HG03066 (cell line): ENCODE results near the gene MYBPH.

ENCODE experiments used
- ATAC-seq: cut with Tn5 transposase; IDR thresholded peaks from one replicate; pipeline ENCODE4 v1.9.1; 2021; ENCODE audit warnings: low read depth; ENCODE audit not compliant: unreplicated experiment

MYBPH gene

DNA sequence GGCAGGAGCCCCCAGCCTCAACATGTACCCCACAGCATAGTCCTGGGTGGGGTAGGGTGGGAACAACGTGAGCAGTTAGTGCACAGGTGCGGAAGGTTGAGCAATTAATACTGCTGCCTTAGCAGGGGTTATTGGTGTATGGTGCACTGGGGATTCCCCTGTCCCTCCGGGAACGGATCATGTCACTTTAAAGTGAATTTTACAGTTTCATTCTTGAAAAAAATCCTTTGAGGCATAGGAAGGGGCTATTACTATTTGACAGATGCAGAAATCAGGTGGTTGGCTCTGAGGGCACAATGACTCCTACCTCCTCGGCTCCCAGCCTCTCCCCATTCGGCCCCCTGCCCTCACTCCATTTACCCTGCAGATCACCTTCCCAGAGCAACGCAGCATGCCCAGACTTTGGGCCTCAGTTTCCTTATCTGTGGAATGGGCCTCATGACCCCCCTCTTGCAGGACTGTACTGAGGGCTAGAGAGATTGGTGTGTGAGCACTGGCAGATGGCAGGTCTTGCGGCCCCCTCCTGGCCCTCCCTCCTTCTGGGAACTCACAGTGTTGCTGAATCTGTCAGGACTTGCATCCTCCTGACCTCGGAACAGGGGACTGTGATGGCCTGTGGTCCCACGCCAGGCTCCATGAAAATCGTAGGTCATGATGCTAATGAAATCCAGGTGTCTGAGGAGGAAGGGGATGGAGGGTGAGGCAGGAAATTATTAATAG is 5.1 kb upstream of the MYBPH start:
- ATAC-seq, result no peak

- no peak for ATAC-seq
Observed at GRCh38 chr1:203179667-203180005, 4.0 kb upstream of the MYBPH start.

GRCh38 chr1:203178821-203179666 is 3.4 kb upstream of the MYBPH start:
- no peak for ATAC-seq

GRCh38 chr1:203178083-203178482 is 2.5 kb upstream of the MYBPH start:
- no peak for ATAC-seq

- no peak for ATAC-seq
Observed at GRCh38 chr1:203177470-203178039, 1.9 kb upstream of the MYBPH start.

- no peak for ATAC-seq
Observed at GRCh38 chr1:203177036-203177405, 1.4 kb upstream of the MYBPH start.

DNA sequence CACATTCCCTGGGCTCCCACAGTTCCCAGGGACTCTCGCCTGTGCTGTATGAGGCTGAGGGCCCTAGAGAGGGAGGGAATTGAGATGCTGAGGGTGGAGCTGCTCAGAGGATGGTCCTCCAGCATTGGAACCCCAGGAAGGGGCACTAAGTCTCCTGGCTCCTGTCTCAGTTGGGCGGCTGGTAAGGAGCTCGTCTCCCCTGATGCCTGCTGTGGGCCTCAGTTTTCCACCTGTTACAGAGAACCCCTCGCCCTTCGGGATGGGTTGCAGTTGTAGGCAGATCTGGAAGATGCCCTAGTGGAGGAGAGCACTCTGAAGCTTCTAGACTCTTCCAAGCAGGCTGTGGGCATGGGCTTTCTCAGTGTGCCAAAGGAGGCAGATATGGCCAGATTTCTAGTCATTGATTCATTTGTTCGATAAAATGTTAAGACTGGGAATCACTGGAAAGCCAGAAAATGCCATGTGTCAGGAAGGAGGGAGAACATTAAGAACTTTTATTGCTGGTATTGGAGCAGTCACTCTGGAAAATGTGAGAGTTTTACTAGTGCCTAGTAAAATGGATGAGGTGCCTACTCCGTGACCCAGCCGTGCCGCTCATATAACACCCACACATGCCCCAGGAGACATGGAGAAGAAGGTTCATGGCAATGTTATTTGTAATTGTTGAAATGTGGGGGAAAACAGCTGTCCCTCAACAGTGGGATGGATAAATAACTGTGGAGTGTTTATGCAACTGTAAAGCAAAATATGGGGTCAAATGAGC is 828 bp upstream of the MYBPH start:
- no peak for ATAC-seq

DNA sequence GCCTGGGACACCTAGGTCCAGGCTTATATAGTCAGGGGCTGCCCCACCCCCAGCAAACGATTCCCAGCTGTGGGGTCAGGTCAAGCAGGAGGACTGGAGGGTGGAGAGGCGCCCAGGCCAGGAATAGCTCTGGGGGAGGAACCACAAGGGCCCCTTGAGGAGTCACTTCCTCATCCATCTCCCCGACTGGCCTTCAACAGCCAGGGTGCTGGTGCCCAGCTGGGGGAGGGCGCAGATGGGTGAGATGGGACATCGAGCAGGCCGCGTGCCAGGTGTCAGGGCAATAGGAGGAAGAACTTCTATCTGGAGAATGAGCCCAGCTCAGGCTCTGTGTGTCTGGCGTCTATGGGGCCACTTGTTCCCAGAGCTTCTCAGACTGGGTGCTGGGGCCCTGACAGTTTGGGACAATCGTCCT is 208 bp upstream of the MYBPH start:
- no peak for ATAC-seq

GRCh38 chr1:203174324-203174985 is 1.2 kb downstream of the MYBPH start:
- no peak for ATAC-seq

DNA sequence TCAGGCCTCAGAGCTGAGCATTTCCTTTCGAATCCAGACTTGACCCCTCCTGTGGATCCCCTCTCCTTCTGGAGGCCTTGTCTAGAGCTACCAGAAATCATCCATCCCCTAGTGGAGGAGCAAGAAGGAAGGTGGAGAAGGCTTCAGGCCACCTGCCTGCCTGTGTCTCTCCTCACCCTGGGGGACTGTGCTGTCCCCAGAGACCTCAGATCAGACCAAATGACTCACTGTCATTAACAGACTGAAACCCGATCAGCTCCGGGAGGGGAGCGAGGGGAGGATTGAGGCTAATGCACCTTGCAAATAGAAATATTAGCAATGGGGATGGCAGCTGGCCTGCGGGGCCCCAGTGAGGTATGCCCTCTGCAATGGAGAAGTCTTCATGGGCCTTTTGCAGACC is 2.1 kb downstream of the MYBPH start:
- ATAC-seq, result peak; percentile 87

DNA sequence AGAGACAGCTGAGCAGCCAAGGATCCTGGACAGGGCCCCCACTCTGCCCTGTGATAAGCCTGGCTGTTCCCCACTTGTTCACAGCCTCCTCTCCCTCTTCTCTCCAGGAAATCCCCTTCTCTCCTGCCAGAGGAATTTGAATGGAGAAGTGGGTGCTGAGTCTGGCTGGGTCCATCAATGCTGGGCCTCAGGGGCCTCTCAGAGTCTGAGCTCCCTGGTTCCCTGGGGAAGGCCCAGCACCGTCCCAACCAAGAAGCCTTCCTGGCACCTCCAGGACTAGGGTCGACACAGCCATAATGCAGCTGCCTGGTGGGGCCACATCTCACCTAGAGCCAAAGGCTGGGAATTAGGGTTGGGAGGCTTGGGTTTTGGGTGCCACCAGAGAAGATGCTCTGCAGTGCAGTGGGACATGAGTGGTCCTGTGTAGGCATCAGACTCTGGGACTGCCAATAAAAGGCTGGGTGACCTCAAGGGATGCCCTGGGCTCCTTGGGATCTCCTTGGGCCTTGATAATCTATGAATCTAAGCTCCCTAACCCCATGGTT is 2.5 kb downstream of the MYBPH start:
- no peak for ATAC-seq

DNA sequence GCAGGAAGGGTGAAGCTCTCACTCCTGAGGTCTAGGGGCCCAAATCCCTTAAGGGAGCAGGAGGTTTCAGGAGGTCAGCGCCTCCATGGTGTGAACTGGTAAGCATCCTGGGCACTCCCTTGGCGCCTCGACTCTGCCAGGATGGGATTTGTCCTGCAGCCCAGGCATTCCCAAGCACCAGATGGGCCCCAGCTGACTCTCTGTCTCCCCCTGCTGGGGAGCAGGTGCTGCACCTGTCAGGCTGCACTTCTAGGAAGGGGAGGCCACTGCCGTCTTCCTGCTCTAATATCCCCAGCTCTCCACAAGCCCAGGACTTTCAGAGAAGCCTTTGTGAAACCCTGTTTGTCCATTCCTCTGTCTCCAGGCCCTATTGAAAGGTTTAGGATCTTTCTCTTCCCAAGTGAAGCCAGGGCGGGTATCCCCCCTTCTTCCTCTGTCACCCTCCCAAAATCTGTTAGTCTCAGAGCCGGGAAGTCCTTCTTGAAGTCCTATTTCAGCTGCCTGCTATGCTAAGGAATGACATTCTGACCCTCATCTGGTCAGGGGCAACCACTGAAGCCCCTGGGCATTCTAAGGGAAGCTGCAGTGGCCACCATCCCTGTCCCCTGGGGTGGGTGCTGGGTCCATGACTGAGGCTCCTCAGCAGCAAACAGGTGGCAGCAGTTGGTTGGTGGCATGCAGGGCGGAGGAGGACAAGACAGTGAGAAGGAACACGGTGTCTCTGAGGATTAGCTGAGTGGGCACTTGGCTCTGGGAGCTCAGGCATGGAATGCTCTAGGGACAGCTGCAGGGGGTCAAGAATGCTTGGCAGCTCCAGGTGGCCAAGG is 3.2 kb downstream of the MYBPH start:
- no peak for ATAC-seq

DNA sequence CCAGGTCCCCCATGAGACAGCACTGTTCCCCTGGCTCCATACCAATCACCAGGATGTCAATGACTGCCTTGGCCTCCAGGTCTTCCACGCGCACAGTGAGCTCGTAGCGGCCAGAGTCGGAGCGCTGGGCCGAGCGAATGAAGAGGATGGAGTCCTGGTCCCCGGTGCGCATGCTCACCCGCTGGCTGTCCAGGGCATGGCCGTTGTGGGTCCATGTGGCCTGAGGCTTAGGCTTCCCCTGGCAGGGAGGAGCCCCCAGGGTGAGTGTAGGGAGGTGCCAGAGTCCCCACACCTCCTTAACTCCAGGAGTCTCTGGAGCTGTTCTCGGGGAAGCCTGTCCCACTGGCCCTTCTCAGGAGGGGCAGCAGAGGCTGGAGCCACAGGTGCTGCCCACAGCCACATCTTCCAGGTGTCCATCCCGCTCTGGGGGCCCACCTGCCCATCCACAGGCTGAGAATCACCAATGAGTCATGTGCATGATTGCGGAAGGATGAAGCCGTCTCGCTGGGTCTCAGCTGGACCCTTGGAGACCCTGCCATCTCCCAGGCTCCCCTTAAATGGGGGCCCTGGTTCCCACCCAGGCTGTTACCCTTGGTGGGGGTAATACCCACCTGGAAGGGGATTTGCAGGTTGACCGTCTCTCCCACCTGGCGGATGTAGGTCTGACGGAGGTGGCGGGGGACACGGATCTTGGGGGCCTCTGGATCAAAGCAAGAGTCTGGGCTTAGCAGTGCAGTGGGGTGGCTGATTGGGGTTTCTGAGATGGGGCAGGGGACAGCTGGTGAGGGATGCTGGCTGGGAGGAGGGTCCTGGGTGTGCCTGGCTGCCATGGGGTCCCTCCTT is 4.1 kb downstream of the MYBPH start:
- ATAC-seq, result no peak

- ATAC-seq, result no peak
Observed at GRCh38 chr1:203170625-203171330, 4.8 kb downstream of the MYBPH start.

DNA sequence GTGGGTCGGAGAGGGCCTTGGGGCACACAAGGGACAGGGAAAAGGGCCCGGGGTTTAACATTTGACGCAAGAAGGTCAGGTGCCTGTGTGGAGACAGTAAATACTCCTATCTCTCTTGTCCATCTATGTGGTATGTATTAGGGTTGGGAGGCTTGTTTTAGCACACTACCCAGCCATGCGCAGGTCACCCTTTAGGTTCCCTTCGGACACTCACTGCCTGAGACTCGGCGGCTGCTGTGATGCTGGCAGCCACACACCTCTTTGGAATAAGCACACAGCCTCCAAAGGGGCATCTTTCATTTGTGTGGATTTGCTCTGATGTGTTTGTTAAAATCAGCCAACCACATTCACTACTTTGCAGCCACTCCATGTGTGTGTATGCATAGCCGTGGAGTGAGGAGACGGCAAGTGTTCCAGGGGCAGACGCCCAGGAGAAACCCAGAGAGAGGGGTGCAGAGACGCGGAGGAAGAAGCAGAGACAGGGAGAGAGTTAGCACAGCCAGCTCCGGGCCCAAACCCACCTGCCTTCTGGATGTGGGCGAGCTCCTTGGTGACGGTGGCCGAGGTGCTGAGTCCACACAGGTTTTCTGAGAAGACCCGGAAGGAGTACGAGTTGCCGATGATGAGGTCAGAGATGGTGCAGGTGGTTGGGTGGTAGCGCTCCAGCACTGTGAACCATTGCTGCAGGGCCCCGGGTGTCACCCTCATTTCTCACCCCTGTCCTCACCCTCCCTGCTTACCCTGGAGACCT is 5.7 kb downstream of the MYBPH start:
- no peak for ATAC-seq

GRCh38 chr1:203168991-203169390 is 6.6 kb downstream of the MYBPH start:
- no peak for ATAC-seq

DNA sequence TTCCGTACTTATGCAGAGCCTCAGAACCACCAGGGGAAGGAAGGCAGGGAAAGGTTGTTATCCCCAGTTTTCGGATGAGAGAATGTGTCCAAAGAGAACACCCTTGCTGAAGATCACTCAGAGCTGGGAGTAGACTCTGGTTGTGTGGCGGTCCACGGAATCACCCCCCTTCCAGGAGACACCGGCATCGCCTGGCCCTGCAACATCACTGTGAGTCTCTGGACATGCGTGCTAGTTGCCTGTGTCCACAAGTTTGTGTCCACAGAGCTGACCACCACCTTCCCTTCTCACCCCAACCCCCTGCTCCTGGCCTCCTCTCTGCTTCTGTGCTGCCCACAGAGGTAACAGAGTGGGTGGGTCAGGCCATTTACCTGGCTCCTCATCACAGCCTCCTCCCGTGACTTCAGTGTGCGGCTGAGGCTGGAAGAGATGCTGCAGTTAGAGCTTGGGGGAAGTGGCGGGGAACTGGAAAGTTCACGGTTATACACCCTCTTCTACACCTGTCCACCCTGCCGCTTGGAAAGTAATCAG is 7.3 kb downstream of the MYBPH start:
- ATAC-seq, result no peak
